Lung (tissue), 12 donors: Measurements from ENCODE around the gene AEN. TPM values are rescaled to one million over a fixed set of nuclear protein-coding genes. Genes with fewer than 3 reads are reported as not detected.

ENCODE experiments used
- ATAC-seq: fragments of 200-7000 bp; cut with Tn5 transposase; one replicate; pipeline ENCODE4 v1.9.1; 2020; ENCODE audit warnings: moderate number of reproducible peaks; ENCODE audit not compliant: insufficient read depth, low FRiP score
- DNase-seq, 3 donors: peaks; one replicate each; pipeline ENCODE4 v3.0.0-alpha.2; 2013 to 2017
- H3K27ac ChIP-seq, 2 donors: one replicate each; pipeline ENCODE4 v1.5.1; 2013; ENCODE audit warnings: mild to moderate bottlenecking in 2 of 2, moderate library complexity in 2 of 2, control low read depth in 1 of 2, inconsistent platforms in 1 of 2, low read depth in 1 of 2, low read length in 1 of 2
- H3K27me3 ChIP-seq, 3 donors: one replicate each; pipeline ENCODE4 v1.5.1; 2013; ENCODE audit warnings: low read length in 2 of 3; ENCODE audit not compliant: control insufficient read depth in 3 of 3, insufficient read depth in 3 of 3
- H3K36me3 ChIP-seq, 4 donors: one replicate each; pipeline ENCODE4 v1.5.1; 2013; ENCODE audit warnings: low read length in 4 of 4, mild to moderate bottlenecking in 1 of 4, moderate library complexity in 1 of 4; ENCODE audit not compliant: control insufficient read depth in 4 of 4, insufficient read depth in 4 of 4
- H3K4me1 ChIP-seq, 5 donors: one replicate each; pipeline ENCODE4 v1.5.1; 2013; ENCODE audit warnings: low read length in 5 of 5, mild to moderate bottlenecking in 2 of 5, moderate library complexity in 1 of 5; ENCODE audit not compliant: control insufficient read depth in 5 of 5, insufficient read depth in 5 of 5
- H3K4me3 ChIP-seq: one replicate; pipeline ENCODE4 v1.5.1; 2013; ENCODE audit warnings: mild to moderate bottlenecking, control low read depth, moderate library complexity
- H3K9ac ChIP-seq, 2 donors: one replicate each; pipeline ENCODE4 v1.5.1; 2013; ENCODE audit warnings: low read length in 2 of 2, control low read depth in 1 of 2; ENCODE audit not compliant: insufficient read depth in 1 of 2
- H3K9me3 ChIP-seq, 4 donors: one replicate each; pipeline ENCODE4 v1.5.1; 2013; ENCODE audit warnings: low read length in 3 of 4, mild to moderate bottlenecking in 1 of 4, moderate library complexity in 1 of 4; ENCODE audit not compliant: control insufficient read depth in 4 of 4, insufficient read depth in 3 of 4
- CTCF ChIP-seq: IDR thresholded peaks from 2 replicates; pipeline ENCODE4 v1.5.1; 2012; ENCODE audit warnings: mild to moderate bottlenecking; ENCODE audit errors: control extremely low read depth, extremely low read depth
- WGBS, 2 donors: extraction: QIAGEN DNeasy Blood & Tissue Kit; methylation state at CpG; one replicate each; pipeline ENCODE4 v1.1.7; 2013; 5-methylcytosine and 5-hydroxymethylcytosine counted together
- polyA plus RNA-seq, 2 donors: library from polyadenylated mRNA; stranded (reverse); fragments of 200-250 nt; gene quantifications; one replicate each; pipeline ENCODE4 v1.2.1, GENCODE V29; 2013
- total RNA-seq, 2 donors: library from RNA; depleted of rRNA in 1 of 2; stranded (reverse); fragments of >200 nt in 1 of 2; gene quantifications; one replicate each; pipeline ENCODE4 v1.2.1, GENCODE V29; 2014 to 2021
- donor health status: control.
- donor health status: control.
- donor health status: Bipolar disorder and iron deficiency.
- donor health status: healthy.
- donor health status: DM: yes; HTN: yes; CAD: no.

The AEN gene
- total and polyA plus RNA-seq, 4 donors = 4.2 to 15.4 (median 13.4) TPM

- H3K27ac ChIP-seq = peak overlapping the region in 1 of 2 donors; percentile 23
- no peaks in the 10 kb centered on the region for H3K9me3 ChIP-seq
- 89 to 92% methylated on average over 13 of the region's 13 CpGs for WGBS, 2 donors
- H3K36me3 ChIP-seq = peaks cover 0 to 17% (median 0%) of the 10 kb centered on the region in 4 donors
- peaks cover 0 to 23% (median 0%) of the 10 kb centered on the region in 5 donors for H3K4me1 ChIP-seq
- no peak for DNase-seq
- H3K4me3 ChIP-seq = no peak overlapping the region
- H3K9ac ChIP-seq = no peak overlapping the region
- ATAC-seq = no peak
- H3K27me3 ChIP-seq = no peaks in the 10 kb centered on the region
- TF ChIP-seq CTCF = no peak
Measured at GRCh38 chr15:88653200-88654064, 32.3 kb downstream of the AEN start.

GRCh38 chr15:88654430-88655102, 33.4 kb downstream of the AEN start:
- 94 to 95% methylated on average over 18 of the region's 18 CpGs for WGBS, 2 donors
- H3K9me3 ChIP-seq = no peaks in the 10 kb centered on the region
- no peak overlapping the region for H3K27ac ChIP-seq
- no peaks in the 10 kb centered on the region for H3K27me3 ChIP-seq
- DNase-seq (no peak), ATAC-seq (no peak)
- H3K4me3 ChIP-seq = no peak overlapping the region
- H3K4me1 ChIP-seq = peaks cover 0 to 17% (median 0%) of the 10 kb centered on the region in 5 donors
- H3K36me3 ChIP-seq = peaks cover 0 to 17% (median 0%) of the 10 kb centered on the region in 4 donors
- H3K9ac ChIP-seq = no peak overlapping the region
- no peak for TF ChIP-seq CTCF

GRCh38 chr15:88655103-88655553, 34.0 kb downstream of the AEN start:
- DNase-seq (no peak), ATAC-seq (no peak)
- 91 to 94% methylated on average over 14 of the region's 14 CpGs for WGBS, 2 donors
- H3K4me1 ChIP-seq = peaks cover 0 to 11% (median 0%) of the 10 kb centered on the region in 5 donors
- H3K27me3 ChIP-seq = no peaks in the 10 kb centered on the region
- peaks cover 0 to 17% (median 0%) of the 10 kb centered on the region in 4 donors for H3K36me3 ChIP-seq
- H3K9me3 ChIP-seq = no peaks in the 10 kb centered on the region
- no peak overlapping the region for H3K9ac ChIP-seq
- H3K4me3 ChIP-seq = no peak overlapping the region
- TF ChIP-seq CTCF = no peak
- no peak overlapping the region for H3K27ac ChIP-seq
